KOPT-K1 (cell line): ENCODE measurements around the gene FAAP100.

Experiments
- H3K27ac ChIP-seq: fragments of 200-600 bp; sonication (generic); 2 replicates; pipeline ENCODE4 v1.5.1; 2016; ENCODE audit warnings: antibody characterized with exemption, mild to moderate bottlenecking, low read depth, low read length; ENCODE audit not compliant: poor library complexity, severe bottlenecking
- H3K36me3 ChIP-seq: fragments of 200-600 bp; sonication (generic); 2 replicates; pipeline ENCODE4 v1.5.1; 2017; ENCODE audit warnings: antibody characterized with exemption, mild to moderate bottlenecking, low read length, moderate library complexity; ENCODE audit not compliant: insufficient read depth
- H3K9me3 ChIP-seq: fragments of 200-600 bp; sonication (generic); 2 replicates; pipeline ENCODE4 v1.5.1; 2017; ENCODE audit warnings: antibody characterized with exemption, low read length, mild to moderate bottlenecking; ENCODE audit not compliant: insufficient read depth, poor library complexity, severe bottlenecking

The FAAP100 gene

GRCh38 chr17:81579821-81580321, 27.7 kb upstream of the FAAP100 start:
- Histone ChIP-seq H3K9me3 (no peaks in the 10 kb centered on the region), H3K36me3 (peaks cover 97% of the 10 kb centered on the region), H3K27ac (no peak overlapping the region)

GRCh38 chr17:81579298-81579697, 27.1 kb upstream of the FAAP100 start:
- no peak overlapping the region for H3K27ac ChIP-seq

GRCh38 chr17:81578561-81579225, 26.5 kb upstream of the FAAP100 start:
- Histone ChIP-seq H3K36me3 (peaks cover 97% of the 10 kb centered on the region), H3K9me3 (no peaks in the 10 kb centered on the region), H3K27ac (no peak overlapping the region)

More at GRCh38 chr17:81579298-81579697, 27.1 kb upstream of the FAAP100 start:
- H3K36me3 ChIP-seq: peaks cover 97% of the 10 kb centered on the region
- H3K9me3 ChIP-seq: no peaks in the 10 kb centered on the region

- no peaks in the 10 kb centered on the region for H3K9me3 ChIP-seq
- H3K27ac ChIP-seq: no peak overlapping the region
- peaks cover 97% of the 10 kb centered on the region for H3K36me3 ChIP-seq
Measured at GRCh38 chr17:81578038-81578441, 25.9 kb upstream of the FAAP100 start.

GRCh38 chr17:81577278-81578000, 25.3 kb upstream of the FAAP100 start:
- H3K36me3 ChIP-seq: peaks cover 97% of the 10 kb centered on the region
- no peaks in the 10 kb centered on the region for H3K9me3 ChIP-seq
- no peak overlapping the region for H3K27ac ChIP-seq

- Histone ChIP-seq H3K9me3 (no peaks in the 10 kb centered on the region), H3K27ac (no peak overlapping the region), H3K36me3 (peaks cover 93% of the 10 kb centered on the region)
Measured at GRCh38 chr17:81576621-81577277, 24.6 kb upstream of the FAAP100 start.

GRCh38 chr17:81575836-81576235, 23.7 kb upstream of the FAAP100 start:
- peaks cover 95% of the 10 kb centered on the region for H3K36me3 ChIP-seq
- H3K27ac ChIP-seq: no peak overlapping the region
- no peaks in the 10 kb centered on the region for H3K9me3 ChIP-seq

- H3K27ac ChIP-seq: no peak overlapping the region
- peaks cover 95% of the 10 kb centered on the region for H3K36me3 ChIP-seq
- no peaks in the 10 kb centered on the region for H3K9me3 ChIP-seq
Measured at GRCh38 chr17:81574643-81574956, 22.4 kb upstream of the FAAP100 start.

- Histone ChIP-seq H3K27ac (no peak overlapping the region), H3K9me3 (no peaks in the 10 kb centered on the region), H3K36me3 (peaks cover 95% of the 10 kb centered on the region)
Measured at GRCh38 chr17:81573794-81574642, 21.9 kb upstream of the FAAP100 start.

GRCh38 chr17:81572563-81573168, 20.5 kb upstream of the FAAP100 start:
- Histone ChIP-seq H3K9me3 (no peaks in the 10 kb centered on the region), H3K36me3 (peaks cover 95% of the 10 kb centered on the region), H3K27ac (no peak overlapping the region)

- H3K36me3 ChIP-seq: peaks cover 95% of the 10 kb centered on the region
- H3K9me3 ChIP-seq: no peaks in the 10 kb centered on the region
- no peak overlapping the region for H3K27ac ChIP-seq
Measured at GRCh38 chr17:81570964-81571363, 18.8 kb upstream of the FAAP100 start.

- H3K9me3 ChIP-seq: no peaks in the 10 kb centered on the region
- peaks cover 96% of the 10 kb centered on the region for H3K36me3 ChIP-seq
- H3K27ac ChIP-seq: no peak overlapping the region
Measured at GRCh38 chr17:81569986-81570514, 17.9 kb upstream of the FAAP100 start.

GRCh38 chr17:81568416-81568815, 16.3 kb upstream of the FAAP100 start:
- H3K27ac ChIP-seq: no peak overlapping the region
- H3K9me3 ChIP-seq: no peaks in the 10 kb centered on the region
- peaks cover 97% of the 10 kb centered on the region for H3K36me3 ChIP-seq

GRCh38 chr17:81567191-81567590, 15.0 kb upstream of the FAAP100 start:
- Histone ChIP-seq H3K27ac (no peak overlapping the region), H3K36me3 (peaks cover 98% of the 10 kb centered on the region), H3K9me3 (no peaks in the 10 kb centered on the region)
